Stimulated activated CD4-positive, alpha-beta T cell treated with anti-CD3 and anti-CD28 coated beads, Interleukin-2, amount 100 ng/mL, for 48 hours (primary cell): Measurements from ENCODE around the gene SREBF1.

Source experiments
- DNase-seq, 2 donors: peaks; one replicate each; pipeline ENCODE4 v3.0.0-alpha.2; 2020

Gene SREBF1

GRCh38 chr17:17772231-17772630 is 64.6 kb downstream of the SREBF1 start:
- DNase-seq = no peak

GRCh38 chr17:17771498-17772201 is 65.1 kb downstream of the SREBF1 start:
- DNase-seq = no peak

- DNase-seq = no peak
Measured at GRCh38 chr17:17770632-17771044, 66.1 kb downstream of the SREBF1 start.

GRCh38 chr17:17769869-17770631 is 66.7 kb downstream of the SREBF1 start:
- no peak for DNase-seq

GRCh38 chr17:17768424-17769088 is 68.2 kb downstream of the SREBF1 start:
- DNase-seq = no peak

GRCh38 chr17:17767887-17768418 is 68.8 kb downstream of the SREBF1 start:
- DNase-seq = no peak

GRCh38 chr17:17767154-17767869 is 69.5 kb downstream of the SREBF1 start:
- DNase-seq = no peak

GRCh38 chr17:17766744-17767120 is 70.1 kb downstream of the SREBF1 start:
- DNase-seq = no peak

GRCh38 chr17:17766077-17766743 is 70.6 kb downstream of the SREBF1 start:
- DNase-seq = no peak

GRCh38 chr17:17765359-17766076 is 71.3 kb downstream of the SREBF1 start:
- DNase-seq = no peak

- no peak for DNase-seq
Measured at GRCh38 chr17:17763734-17764133, 73.1 kb downstream of the SREBF1 start.

GRCh38 chr17:17763136-17763535 is 73.7 kb downstream of the SREBF1 start:
- DNase-seq = no peak

- no peak for DNase-seq
Measured at GRCh38 chr17:17762744-17763105, 74.1 kb downstream of the SREBF1 start.
